Mesenteric fat pad (tissue), 1 donor: Measurements from ENCODE around the gene THEM5. TPM values are rescaled to one million over a fixed set of nuclear protein-coding genes. Genes with fewer than 3 reads are reported as not detected.

ENCODE experiments used
- DNase-seq: peaks from one replicate; pipeline ENCODE4 v3.0.0-alpha.2; 2020; ENCODE audit warnings: low spot score
- total RNA-seq: library from RNA; stranded (reverse); fragmentation: NEBNext Ultra II Directional; extraction: Animal tissue kit (Norgen Biotek cat#: 25700); gene quantifications from one replicate; pipeline ENCODE4 v1.2.1, GENCODE V29; 2021
- donor health status: DM: yes; HTN: yes; CAD: no.

THEM5 gene
- total RNA-seq, 1 donor from 2014 or later: not detected

GRCh38 chr1:151867765-151868411 is 14.4 kb upstream of the THEM5 start:
- no peak for DNase-seq

DNA sequence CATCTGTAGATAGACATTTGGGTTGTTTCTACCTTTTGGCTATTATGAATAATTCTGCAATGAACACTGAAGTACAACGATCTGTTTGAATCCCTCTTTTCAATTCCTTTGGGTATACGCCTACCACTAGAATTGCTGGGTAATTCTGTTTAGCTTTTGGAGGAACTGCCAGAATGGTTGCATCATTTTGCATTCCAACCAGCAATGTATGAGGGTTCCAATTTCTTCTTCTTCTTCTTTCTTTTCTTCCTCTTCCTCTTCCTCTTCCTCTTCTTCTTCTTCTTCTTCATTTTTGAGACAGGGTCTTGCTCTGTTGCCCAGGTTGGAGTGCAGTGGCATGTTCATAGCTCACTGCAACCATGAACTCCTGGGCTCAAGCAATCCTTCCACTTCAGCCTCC is 13.8 kb upstream of the THEM5 start:
- DNase-seq: no peak

GRCh38 chr1:151864411-151864810 is 10.9 kb upstream of the THEM5 start:
- DNase-seq: peak; percentile 18

DNA sequence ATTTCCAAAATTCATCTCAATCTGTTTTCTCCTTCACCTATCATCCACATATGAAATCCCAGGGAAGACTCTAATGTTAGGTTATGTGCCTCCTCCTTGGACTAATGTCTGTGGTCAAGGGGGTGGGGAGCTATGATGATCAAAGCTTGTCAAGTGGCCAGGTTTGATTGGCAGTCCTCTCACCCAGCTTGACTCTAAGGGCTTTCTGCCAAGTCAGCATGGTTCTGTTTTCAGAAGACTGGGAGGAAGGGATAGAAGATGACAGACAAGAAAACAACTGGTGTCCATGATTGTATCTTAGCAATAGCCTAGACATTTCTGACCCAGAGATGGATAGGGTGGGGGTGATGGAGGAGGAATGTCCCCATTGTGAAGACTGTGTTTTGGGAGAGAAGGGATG is 9.1 kb upstream of the THEM5 start:
- DNase-seq: peak; percentile 18

DNA sequence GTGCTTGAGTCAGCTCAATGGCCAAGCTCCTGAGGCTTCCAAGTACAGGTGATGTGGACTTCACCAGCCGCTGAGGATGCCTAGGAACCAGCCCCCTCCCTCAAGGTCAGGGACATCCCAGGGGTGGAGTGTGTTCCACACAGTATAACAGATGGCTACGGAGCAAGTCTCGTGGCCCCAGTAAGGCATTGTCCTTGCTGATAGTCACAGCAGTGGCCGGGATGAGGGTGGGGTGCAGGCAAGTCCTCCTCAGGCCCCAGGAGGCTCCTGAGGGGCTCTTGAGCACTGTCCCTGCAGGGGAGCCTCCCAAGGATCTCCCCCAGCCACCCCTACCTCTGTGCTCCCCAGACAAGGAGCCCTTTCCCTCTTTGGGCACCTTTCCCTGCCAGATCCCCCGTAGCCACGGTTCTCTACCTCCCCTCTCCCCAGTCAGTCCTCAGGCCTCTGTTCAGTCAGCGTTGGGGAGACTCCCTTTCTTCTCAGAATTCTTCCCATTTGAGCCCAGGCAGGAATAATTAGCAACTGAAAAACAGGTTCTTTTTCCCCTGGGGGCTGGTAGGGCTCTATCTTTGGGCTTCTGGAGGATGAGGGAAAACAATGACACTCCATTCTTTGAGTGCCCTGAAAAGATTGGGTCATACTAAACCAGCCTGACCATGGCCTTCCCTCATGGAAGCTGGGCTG is 7.1 kb upstream of the THEM5 start:
- DNase-seq: peak; percentile 77

- peak; percentile 71 for DNase-seq
These were observed 6.4 kb upstream of the THEM5 start for GRCh38 chr1:151859891-151860293.

DNA sequence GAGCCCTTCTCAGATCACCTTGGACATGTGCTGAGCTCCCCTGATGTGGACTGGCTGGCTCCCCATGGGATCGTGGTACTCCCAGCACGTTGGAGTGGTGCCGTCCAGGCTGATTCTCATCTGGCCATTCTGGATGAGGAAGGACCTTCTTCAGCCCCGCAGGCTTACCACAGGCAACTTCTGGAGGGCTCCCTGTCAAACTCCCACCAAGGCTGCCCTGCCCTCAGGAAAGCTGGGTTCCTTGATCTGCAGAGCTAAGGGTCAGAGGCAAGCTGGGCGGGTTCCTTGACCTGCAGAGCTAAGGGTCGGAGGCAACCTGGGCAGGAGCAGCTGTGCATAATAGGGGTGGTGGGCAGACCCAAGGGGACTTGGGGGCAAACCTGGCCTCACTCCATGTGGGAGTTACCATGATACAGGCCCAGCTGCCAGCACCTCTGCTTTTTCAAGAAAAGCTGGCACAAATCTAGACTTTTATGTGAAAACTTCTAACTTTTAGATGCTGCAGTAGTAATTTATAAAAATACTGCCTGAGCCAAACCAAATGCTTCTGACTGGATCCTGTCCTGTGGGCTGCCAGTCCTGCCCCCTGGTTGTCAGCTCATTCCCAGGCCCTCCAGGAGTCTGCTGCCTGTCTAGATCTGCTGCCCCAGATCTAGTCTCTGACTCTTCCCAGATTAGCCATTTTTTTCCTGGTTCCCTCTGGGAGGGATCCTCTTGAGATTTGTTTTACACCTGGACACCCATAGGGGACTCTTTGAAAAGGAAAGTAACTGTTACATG is 5.6 kb upstream of the THEM5 start:
- DNase-seq: peak; percentile 72

- DNase-seq: peak; percentile 30
These were observed 4.7 kb upstream of the THEM5 start for GRCh38 chr1:151858030-151858746.

- DNase-seq: no peak
These were observed 2.4 kb upstream of the THEM5 start for GRCh38 chr1:151855933-151856332.

DNA sequence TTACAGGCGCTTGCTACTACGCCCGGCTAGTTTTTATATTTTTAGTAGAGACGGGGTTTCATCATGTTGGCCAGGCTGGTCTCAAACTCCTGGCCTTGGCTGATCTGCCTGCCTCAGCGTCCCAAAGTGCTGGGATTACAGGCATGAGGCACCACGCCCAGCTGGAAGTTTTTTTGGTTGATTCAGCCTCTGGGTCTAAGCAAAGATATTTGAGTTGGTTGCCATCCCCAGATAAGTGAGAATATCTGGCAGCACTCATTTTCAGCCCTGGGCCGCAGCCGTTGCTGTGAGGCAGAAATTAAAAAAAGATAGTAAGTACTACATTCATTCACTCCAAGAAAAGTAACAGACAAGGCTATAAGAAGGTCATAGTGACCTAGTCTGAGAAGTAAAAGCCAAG is 2.0 kb upstream of the THEM5 start:
- peak; percentile 57 for DNase-seq

- peak; percentile 39 for DNase-seq
These were observed 1.1 kb upstream of the THEM5 start for GRCh38 chr1:151854658-151855057.

DNA sequence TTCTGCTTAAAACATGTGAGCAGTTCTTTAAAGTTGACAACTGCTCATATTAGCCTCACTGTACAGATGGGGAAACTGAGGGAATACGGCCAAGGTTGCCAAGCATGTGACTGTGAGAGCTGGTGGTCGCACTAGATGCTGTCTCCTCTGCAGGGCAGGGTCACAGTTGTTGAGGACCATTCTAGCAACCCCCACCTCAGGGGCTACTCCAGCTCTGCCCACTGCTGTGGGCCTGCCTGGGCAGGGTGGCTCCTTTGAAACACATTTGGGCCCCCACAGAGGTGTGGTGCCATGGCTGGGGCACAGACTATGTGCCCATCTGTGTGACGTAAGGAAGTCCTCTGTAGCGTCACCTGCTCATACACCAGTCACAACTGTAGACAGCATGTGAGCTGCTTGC is 779 bp downstream of the THEM5 start:
- peak; percentile 62 for DNase-seq

- DNase-seq: peak; percentile 79
These were observed 1.6 kb downstream of the THEM5 start for GRCh38 chr1:151851886-151852285.

DNA sequence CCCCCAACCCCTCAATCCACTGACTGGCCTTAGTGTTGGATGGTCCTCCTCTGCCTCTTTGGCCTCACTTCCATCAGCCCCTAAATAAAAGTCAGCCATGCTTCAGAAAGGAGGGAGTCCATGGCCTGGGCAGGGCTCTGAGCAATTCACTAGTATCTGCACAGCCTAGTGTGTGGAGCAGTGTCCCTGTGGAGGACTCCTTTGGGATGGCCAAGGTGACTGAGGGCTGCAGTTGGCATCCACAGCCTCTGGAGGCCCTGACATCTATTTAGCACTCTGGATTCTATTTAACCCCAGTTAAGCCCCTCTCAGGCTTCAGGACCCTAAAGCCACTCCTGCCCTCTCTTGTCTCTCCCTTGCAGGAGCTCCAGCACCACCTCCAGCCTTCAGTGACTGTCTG is 3.6 kb downstream of the THEM5 start:
- DNase-seq: peak; percentile 73

- DNase-seq: peak; percentile 20
These were observed 4.4 kb downstream of the THEM5 start for GRCh38 chr1:151849126-151849525.

DNA sequence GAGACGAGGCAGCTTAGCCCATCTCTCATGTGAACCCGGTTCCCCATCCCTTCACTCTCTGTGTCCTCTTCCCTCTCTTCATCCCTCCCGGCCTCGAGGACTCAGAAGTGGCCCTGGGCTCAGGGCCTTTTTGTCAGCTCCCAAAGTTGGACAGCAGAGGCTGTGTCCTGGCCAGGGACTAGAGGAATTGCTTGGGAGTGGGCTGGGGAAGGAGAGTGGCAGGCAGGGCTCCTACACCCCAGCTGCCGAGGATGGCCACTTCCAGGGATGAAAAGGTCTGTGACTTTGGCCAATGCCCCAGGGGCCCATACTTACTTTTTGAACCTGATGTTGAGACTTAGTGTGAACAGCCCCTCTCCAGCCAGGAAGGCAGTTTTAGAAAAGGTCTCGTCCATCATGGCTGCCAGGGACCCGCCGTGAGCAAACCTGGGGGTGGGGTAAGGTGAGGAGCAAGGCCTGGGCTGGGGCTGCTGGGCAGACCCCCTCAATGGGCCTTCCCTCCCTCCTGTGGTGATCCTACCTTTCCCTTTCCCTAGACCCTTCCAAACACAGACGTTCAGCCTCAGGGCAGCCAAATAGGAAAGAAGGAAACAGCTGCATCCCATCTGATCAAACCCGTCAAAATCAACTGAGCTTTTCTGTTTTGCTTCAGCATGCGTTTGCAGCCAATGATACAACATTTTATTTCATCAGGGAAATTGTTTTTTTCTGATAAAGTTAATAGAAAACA is 5.5 kb downstream of the THEM5 start:
- peak; percentile 45 for DNase-seq

- no peak for DNase-seq
These were observed 6.8 kb downstream of the THEM5 start for GRCh38 chr1:151846686-151847237.

DNA sequence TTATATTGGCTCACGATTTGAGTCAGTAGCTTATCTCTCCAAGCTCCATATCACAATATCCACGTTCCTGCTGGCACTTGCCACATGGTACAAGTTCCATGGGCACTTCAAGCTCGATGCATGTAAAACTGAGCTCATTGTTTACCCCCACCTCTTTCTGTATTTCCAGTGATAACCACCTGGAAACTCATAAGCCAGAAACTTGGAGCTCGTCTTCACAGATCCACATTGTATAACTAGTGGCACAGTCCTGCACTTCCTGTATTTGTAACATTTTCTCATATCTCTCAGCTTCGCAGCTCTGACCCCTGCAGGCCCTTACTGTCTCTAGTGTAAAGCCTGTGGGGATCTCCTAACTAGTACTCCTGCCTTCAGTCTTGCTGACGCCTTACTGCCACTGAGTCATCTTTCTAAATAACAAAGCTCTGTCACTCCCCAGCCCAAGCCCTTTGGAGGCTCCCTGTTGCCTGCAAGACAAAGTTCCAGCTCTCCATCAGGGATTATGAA is 7.4 kb downstream of the THEM5 start:
- DNase-seq: no peak

GRCh38 chr1:151843398-151843797 is 10.1 kb downstream of the THEM5 start:
- no peak for DNase-seq

- no peak for DNase-seq
These were observed 12.4 kb downstream of the THEM5 start for GRCh38 chr1:151841141-151841540.
